ENCODE data around the gene ASAP2.

ASAP2 gene

GRCh38 chr2:9375857-9376428 is 169.3 kb downstream of the ASAP2 start:
- POLR2A ChIA-PET = no interaction called here
- no peak for DNase-seq (ENCODE audit: low read depth, low spot score)
- H3K4me3 ChIP-seq (ENCODE audit: low read depth, low read length) = no peak overlapping the region
- CTCF ChIA-PET = interaction anchor here (6.6 kb wide), 1 partner anchor 235 kb away, joined by 118 read pairs; no protein-coding TSS in a partner anchor
- TF ChIP-seq CTCF (IDR thresholded peaks at IDR 0.05; ENCODE audit: insufficient read depth, low read length, missing control alignments) = no peak

- POLR2A ChIA-PET = interaction anchor here (0.5 kb wide), 1 partner anchor 696 kb away, joined by 3 read pairs; the partner anchor contains the start of gene ID2
- CTCF ChIA-PET = interaction anchor here (0.7 to 1.7 kb wide), 3 partner anchors 13 to 235 kb away, joined by 3 to 9 read pairs (median 3); no protein-coding TSS in a partner anchor
- DNase-seq (ENCODE audit: low read depth, low spot score) = no peak
- no peak overlapping the region for H3K4me3 ChIP-seq (ENCODE audit: low read depth, low read length)
- no peak for TF ChIP-seq CTCF (IDR thresholded peaks at IDR 0.05; ENCODE audit: insufficient read depth, low read length, missing control alignments)
Measured at GRCh38 chr2:9377461-9378097, 171.0 kb downstream of the ASAP2 start.

GRCh38 chr2:9378433-9379390 is 172.1 kb downstream of the ASAP2 start:
- CTCF ChIA-PET = interaction anchor here (0.7 to 1.7 kb wide), 3 partner anchors 14 to 236 kb away, joined by 3 to 9 read pairs (median 3); no protein-coding TSS in a partner anchor
- H3K4me3 ChIP-seq (ENCODE audit: low read depth, low read length) = no peak overlapping the region
- no peak for DNase-seq (ENCODE audit: low read depth, low spot score)
- POLR2A ChIA-PET = interaction anchor here (0.5 to 0.6 kb wide), 2 partner anchors 36 to 697 kb away, joined by 3 to 4 read pairs; partner anchors contain the start of gene ID2
- TF ChIP-seq CTCF (IDR thresholded peaks at IDR 0.05; ENCODE audit: insufficient read depth, low read length, missing control alignments) = no peak

GRCh38 chr2:9379391-9379755 is 172.8 kb downstream of the ASAP2 start:
- ChIA-PET CTCF (no interaction called here), POLR2A (no interaction called here)
- no peak for DNase-seq (ENCODE audit: low read depth, low spot score)
- TF ChIP-seq CTCF (IDR thresholded peaks at IDR 0.05; ENCODE audit: insufficient read depth, low read length, missing control alignments) = no peak
- H3K4me3 ChIP-seq (ENCODE audit: low read depth, low read length) = no peak overlapping the region

- TF ChIP-seq CTCF (IDR thresholded peaks at IDR 0.05; ENCODE audit: insufficient read depth, low read length, missing control alignments) = no peak
- peak; percentile 67 for DNase-seq (ENCODE audit: low read depth, low spot score)
- no peak overlapping the region for H3K4me3 ChIP-seq (ENCODE audit: low read depth, low read length)
- POLR2A ChIA-PET = no interaction called here
- CTCF ChIA-PET = interaction anchor here (1.1 to 2.8 kb wide), 4 partner anchors 9 to 239 kb away, joined by 4 to 22 read pairs (median 6); no protein-coding TSS in a partner anchor
Measured at GRCh38 chr2:9380702-9381628, 174.4 kb downstream of the ASAP2 start.
